Fibroblast of pulmonary artery (primary cell): ENCODE data around the gene ZNF425.

Experiments
- DNase-seq: peaks from one replicate; pipeline ENCODE4 v3.0.0-alpha.2; 2010; ENCODE audit warnings: low read depth
- H3K4me3 ChIP-seq: replicated peaks from 2 replicates; pipeline ENCODE4 v1.5.1; 2011; ENCODE audit warnings: low read depth, mild to moderate bottlenecking, control low read depth, low read length, moderate library complexity
- TF ChIP-seq, protein P1 (sequence below): IDR thresholded peaks from 2 replicates; pipeline ENCODE4 v1.5.1; 2011; ENCODE audit warnings: mild to moderate bottlenecking, control low read depth, low read length, inconsistent platforms; ENCODE audit errors: missing control alignments

Gene ZNF425

DNA sequence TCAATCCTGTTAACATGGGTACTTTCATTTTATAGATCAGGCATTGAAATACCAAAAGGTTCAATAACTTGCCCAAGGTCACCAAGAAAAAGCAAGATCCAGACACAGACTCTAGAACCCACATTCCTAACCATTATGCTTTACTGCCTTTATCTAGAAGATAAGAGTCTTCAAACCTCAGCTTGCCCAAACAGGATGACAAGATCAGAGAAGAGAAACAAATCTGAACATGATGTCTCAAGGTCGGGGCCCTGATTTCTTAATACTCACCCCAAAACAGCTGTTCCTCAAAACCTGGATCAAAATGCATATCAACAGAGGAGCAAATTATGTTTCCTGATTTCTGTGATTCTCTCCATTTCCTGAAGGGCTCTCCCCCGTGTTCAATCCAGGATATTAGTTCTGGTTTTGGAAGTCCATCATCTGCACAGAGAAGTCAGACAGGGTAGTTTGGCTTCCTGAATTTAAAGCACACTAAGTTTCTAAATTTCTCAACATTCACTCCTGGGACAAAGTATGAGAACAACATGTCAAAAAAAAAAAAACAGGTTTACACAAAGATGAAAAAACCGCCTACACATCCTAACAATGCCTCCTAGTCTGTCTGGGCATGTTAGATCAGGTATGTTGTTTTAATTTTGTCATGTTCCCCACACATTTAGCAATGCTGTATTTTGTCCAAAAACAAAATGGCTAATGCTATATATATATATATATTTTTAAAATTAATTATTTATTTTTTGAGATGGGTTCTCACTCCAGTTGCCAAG is 51.8 kb downstream of the ZNF425 start:
- H3K4me3 ChIP-seq = no peak overlapping the region
- no peak for DNase-seq
- TF ChIP-seq, protein P1, sequence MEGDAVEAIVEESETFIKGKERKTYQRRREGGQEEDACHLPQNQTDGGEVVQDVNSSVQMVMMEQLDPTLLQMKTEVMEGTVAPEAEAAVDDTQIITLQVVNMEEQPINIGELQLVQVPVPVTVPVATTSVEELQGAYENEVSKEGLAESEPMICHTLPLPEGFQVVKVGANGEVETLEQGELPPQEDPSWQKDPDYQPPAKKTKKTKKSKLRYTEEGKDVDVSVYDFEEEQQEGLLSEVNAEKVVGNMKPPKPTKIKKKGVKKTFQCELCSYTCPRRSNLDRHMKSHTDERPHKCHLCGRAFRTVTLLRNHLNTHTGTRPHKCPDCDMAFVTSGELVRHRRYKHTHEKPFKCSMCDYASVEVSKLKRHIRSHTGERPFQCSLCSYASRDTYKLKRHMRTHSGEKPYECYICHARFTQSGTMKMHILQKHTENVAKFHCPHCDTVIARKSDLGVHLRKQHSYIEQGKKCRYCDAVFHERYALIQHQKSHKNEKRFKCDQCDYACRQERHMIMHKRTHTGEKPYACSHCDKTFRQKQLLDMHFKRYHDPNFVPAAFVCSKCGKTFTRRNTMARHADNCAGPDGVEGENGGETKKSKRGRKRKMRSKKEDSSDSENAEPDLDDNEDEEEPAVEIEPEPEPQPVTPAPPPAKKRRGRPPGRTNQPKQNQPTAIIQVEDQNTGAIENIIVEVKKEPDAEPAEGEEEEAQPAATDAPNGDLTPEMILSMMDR = no peak

DNA sequence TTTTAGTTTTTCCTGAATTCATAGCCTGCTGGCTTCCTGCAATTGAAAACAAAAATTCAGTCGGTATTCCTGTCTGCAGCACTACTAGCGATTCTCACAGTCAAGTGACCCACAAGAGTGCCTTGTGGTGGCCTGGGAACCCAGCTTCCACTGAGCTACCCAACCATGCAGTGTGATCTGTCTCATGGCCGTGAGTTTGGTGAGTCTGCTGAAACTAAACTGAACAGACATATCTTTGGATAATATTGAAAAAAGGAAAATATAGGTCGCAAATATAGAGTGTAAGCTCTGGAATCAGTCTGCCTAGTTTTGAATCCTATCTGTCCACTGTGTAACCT is 53.7 kb downstream of the ZNF425 start:
- no peak overlapping the region for H3K4me3 ChIP-seq
- no peak for DNase-seq
- TF ChIP-seq, protein P1 = no peak

DNA sequence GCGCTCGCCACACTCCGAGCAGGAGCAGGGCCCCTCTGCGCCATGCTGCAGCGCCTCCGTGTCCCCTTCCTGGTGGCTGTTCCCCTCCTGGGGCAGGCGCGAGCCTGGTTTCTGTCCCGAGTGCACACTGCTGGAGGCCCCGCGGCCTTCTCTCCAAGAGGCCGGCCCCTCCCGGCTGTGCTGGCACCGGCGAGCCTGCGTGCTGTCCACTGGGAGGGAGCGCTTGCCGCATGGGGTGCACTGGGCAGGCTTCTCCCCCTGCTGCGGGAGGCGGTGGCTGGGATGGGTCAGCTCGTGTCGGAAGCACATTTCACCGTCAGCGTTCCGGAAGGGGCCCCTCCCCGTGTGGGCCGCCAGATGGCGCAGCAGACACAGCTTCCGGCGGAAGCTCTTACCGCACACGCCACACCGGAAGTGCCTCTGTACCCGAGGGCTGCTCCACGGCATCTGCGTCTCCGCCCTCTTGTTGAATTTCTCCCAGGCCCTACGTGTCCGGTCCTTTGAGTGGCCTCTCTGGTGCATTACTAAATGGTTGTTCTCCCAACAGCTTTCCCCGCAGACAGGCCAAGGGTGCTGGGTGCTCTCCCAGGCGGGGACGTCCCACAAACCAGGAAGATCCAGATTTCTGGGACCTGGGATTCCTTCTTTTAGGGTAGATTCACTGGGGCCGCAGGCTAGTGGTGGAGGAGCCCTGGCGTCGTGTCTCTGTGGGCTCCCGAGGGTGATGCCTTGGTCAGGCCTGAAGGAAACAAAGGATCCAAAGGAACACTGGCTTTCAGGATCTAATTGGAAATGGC is 54.3 kb downstream of the ZNF425 start:
- TF ChIP-seq, protein P1 = no peak
- DNase-seq = no peak
- no peak overlapping the region for H3K4me3 ChIP-seq

DNA sequence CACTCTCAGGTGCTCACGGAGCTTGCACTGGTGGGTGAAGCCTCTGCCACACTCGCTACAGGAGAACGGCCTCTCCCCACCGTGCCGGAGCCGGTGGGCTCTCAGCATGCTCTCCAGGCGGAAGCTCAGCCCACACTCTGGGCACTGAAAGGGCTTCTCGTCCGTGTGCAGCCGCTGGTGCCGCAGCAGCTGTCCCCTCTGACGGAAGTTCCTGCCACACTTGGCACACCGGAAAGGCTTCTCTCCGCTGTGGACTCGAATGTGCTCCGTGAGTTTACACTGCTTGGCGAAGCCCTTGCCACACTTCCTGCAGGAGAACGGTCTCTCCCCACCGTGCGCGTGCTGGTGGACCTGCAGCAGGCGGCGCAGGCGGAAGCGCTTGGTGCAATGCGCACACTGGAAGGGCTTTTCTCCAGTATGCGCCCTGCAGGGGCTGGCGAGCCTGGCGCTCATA is 54.9 kb downstream of the ZNF425 start:
- DNase-seq = no peak
- H3K4me3 ChIP-seq = no peak overlapping the region
- TF ChIP-seq, protein P1 = no peak

DNA sequence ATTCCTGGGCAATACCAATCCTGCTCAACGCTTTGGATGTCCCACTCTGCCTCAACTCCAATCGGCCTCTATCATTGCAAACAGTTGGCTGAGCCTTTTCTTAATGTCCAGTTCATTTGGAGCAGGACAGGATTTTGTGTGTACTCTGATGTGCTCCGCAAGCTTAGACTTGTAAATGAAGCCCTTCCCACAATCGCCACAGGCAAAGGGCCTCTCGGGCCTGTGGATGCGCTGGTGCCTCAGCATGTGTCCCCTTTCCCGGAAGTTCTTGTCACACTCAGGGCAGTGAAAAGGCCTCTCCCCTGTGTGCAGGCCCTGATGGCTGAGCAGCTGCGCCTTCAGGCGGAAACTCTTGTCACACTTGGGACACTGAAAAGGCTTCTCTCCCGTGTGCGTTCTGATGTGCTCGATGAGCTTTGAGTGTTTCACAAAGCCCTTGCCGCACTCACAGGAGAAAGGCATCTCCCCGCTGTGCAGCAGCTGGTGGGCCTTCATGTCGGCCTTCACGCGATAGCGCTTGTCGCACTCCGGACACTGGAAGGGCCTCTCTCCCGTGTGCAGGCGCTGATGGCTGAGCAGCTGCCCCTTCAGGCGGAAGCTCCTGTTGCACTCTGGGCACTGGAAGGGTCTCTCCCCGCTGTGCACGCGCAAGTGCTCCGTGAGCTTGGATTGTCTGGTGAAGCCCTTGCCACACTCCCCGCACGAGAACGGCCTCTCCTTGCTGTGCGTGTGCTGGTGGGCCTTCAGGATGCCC is 55.6 kb downstream of the ZNF425 start:
- DNase-seq = no peak
- TF ChIP-seq, protein P1 = no peak
- H3K4me3 ChIP-seq = no peak overlapping the region

DNA sequence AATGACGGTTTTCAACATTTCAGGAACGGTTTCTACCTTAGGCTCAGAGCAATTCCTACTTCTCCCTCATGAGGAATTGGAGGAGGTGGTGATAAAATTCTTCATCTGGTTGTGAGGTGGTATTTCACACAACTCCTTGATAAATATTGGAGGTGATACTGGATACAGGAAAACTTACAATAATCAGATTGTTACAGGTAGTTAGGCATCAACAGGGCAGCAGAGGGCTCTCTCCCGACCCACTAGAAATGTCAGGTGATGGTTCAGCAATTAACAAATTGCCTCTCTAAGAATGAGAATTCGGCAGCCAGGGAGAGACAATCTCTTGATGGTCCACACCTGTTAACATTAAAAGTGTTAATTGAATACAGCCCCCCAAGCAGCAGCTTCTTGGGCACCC is 58.3 kb downstream of the ZNF425 start:
- no peak for DNase-seq
- H3K4me3 ChIP-seq = no peak overlapping the region
- TF ChIP-seq, protein P1 = no peak
